ENCODE results near the gene PREB. TPM values are rescaled to one million over a fixed set of nuclear protein-coding genes. Genes with fewer than 3 reads are reported as not detected.

The PREB gene
- total RNA-seq, 3 donors from 2014 or later, result 51.5 to 113 (median 69.4) TPM

DNA sequence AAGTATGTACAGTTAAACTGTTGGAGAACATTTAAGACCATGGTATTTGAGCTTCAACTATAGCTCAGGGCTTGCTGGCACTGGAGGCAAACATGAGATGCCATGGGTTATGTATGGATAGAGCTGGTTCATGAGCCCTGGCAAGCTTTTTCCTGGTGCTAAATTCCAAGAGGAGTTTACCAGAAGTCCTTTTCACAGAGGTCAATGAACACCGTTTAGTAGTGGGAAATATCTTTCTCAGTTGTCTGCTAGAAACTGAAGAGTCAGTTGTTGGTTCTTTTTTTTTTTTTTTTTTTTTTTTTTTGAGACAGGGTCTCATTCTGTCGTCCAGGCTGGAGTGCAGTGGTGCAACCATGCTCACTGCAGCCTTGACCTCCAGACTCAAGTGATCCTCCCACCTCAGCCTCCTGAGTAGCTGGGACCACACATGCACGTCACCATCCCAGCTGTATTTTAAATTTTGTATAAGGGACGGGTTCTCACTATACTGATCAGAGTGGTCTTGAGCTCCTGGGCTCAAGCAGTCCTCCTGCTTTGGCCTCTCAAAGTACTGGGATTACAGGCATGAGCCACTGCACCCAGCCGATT lies 46.5 kb downstream of the PREB start:
- Histone ChIP-seq H3K4me3 (no peak overlapping the region), H3K27ac (no peak overlapping the region), H3K27me3 (no peaks in the 10 kb centered on the region), H3K9me3 (no peaks in the 10 kb centered on the region), H3K4me1 (peaks cover 0 to 7% of the 10 kb centered on the region in 2 donors), H3K36me3 (no peaks in the 10 kb centered on the region)
- DNase-seq (ENCODE audit: low spot score in 2 of 2), result no peak
- intact Hi-C loops (cut with DNase I; ENCODE audit: low total_unique reads), result no loop called here
- TF ChIP-seq, protein P1, sequence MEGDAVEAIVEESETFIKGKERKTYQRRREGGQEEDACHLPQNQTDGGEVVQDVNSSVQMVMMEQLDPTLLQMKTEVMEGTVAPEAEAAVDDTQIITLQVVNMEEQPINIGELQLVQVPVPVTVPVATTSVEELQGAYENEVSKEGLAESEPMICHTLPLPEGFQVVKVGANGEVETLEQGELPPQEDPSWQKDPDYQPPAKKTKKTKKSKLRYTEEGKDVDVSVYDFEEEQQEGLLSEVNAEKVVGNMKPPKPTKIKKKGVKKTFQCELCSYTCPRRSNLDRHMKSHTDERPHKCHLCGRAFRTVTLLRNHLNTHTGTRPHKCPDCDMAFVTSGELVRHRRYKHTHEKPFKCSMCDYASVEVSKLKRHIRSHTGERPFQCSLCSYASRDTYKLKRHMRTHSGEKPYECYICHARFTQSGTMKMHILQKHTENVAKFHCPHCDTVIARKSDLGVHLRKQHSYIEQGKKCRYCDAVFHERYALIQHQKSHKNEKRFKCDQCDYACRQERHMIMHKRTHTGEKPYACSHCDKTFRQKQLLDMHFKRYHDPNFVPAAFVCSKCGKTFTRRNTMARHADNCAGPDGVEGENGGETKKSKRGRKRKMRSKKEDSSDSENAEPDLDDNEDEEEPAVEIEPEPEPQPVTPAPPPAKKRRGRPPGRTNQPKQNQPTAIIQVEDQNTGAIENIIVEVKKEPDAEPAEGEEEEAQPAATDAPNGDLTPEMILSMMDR (IDR thresholded peaks at IDR 0.05), result no peak

DNA sequence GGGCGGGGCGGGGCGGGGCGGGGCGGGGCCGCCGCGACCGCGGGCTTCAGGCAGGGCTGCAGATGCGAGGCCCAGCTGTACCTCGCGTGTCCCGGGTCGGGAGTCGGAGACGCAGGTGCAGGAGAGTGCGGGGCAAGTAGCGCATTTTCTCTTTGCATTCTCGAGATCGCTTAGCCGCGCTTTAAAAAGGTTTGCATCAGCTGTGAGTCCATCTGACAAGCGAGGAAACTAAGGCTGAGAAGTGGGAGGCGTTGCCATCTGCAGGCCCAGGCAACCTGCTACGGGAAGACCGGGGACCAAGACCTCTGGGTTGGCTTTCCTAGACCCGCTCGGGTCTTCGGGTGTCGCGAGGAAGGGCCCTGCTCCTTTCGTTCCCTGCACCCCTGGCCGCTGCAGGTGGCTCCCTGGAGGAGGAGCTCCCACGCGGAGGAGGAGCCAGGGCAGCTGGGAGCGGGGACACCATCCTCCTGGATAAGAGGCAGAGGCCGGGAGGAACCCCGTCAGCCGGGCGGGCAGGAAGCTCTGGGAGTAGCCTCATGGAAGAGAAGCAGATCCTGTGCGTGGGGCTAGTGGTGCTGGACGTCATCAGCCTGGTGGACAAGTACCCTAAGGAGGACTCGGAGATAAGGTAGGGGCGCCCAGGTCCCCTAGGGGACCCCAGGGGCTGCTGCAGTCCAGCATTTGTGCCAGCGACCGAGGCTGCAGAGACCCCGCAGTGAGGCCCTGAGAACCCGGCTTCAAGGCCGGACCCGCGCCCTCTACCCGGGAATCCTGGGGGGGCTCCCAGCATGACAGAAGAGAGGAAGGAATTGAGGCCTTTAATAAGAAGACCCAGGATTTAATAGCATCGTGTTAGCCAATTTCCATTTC lies 47.5 kb downstream of the PREB start, which contains the start of gene KHK:
Gene KHK, plus strand, starts transcription at position 49 of the 870 bp plus-strand sequence. Its CDS starts 488 bp downstream, at position 537.
- H3K36me3 ChIP-seq, result no peaks in the 10 kb centered on the region
- no peaks in the 10 kb centered on the region for H3K9me3 ChIP-seq
- H3K4me3 ChIP-seq, result peak within 1 kb of the TSS; percentile 68 to 75 (median 74)
- intact Hi-C loops (cut with DNase I; ENCODE audit: low total_unique reads), result no loop called here
- H3K27me3 ChIP-seq, result no peaks in the 10 kb centered on the region
- H3K4me1 ChIP-seq, result peaks cover 0 to 11% of the 10 kb centered on the region in 2 donors
- TF ChIP-seq POLR2AphosphoS5 (IDR thresholded peaks at IDR 0.05) (no peak), POLR2A (IDR thresholded peaks at IDR 0.05) (no peak)
- TF ChIP-seq, protein P1 (IDR thresholded peaks at IDR 0.05), result no peak
- H3K27ac ChIP-seq, result peak within 1 kb of the TSS; percentile 74 to 89
- DNase-seq (ENCODE audit: low spot score in 2 of 2), result peak; percentile 45 to 61

DNA sequence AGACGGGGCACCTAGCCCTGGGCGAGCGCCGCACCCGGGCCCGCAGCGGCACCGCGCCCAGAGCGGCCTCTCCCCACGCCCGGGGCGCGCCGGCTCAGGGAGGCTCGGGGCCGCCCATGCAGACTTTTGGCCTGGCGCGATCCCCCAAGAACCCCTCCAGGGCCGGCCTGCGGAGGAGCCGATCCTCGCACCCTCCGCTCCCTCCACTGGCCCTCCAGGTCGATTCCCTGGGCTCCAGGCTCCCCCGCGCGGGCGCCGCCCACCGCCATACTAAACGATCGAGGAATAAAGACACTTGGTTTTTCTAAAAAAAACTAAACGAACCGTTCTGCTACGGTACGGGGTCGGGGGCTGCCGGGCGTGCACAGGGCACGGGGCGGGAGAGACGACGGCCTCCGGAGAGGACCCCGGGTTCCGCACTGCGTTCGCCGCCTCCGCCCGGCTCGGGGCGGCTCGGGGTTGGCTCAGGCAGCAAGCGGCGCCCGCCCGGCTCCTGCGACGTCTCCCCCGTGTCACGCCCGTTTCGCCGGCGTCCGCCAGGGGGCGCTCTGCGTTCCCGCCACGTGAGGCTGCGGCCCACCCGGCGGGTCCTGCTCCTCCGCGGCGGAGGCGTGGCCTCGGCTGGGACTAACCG lies 48.2 kb downstream of the PREB start:
- TF ChIP-seq, protein P1 (IDR thresholded peaks at IDR 0.05), result peak; percentile 65 to 90 (median 89)
- TF ChIP-seq POLR2AphosphoS5 (IDR thresholded peaks at IDR 0.05) (peak; percentile 54 to 77 (median 66)), POLR2A (IDR thresholded peaks at IDR 0.05) (peak; percentile 34)
- intact Hi-C loops (cut with DNase I; ENCODE audit: low total_unique reads), result no loop called here
- peak overlapping the region; percentile 74 to 89 for H3K27ac ChIP-seq

DNA sequence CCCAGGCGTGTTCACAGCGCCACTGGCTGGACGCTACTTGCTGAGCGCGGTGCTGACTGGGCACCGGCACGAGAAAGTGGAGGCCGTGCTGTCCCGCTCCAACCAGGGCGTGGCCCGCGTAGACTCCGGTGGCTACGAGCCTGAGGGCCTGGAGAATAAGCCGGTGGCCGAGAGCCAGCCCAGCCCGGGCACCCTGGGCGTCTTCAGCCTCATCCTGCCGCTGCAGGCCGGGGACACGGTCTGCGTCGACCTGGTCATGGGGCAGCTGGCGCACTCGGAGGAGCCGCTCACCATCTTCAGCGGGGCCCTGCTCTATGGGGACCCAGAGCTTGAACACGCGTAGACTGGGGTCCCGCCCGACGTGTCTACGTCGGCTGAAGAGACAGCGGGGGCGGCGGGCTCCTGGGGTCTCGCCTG lies 48.8 kb downstream of the PREB start:
- intact Hi-C loops (cut with DNase I; ENCODE audit: low total_unique reads), result no loop called here
- peaks cover 0 to 18% of the 10 kb centered on the region in 2 donors for H3K4me1 ChIP-seq
- peak overlapping the region; percentile 74 to 89 for H3K27ac ChIP-seq
- no peaks in the 10 kb centered on the region for H3K27me3 ChIP-seq
- no peaks in the 10 kb centered on the region for H3K36me3 ChIP-seq
- no peaks in the 10 kb centered on the region for H3K9me3 ChIP-seq
- TF ChIP-seq POLR2A (IDR thresholded peaks at IDR 0.05) (no peak), POLR2AphosphoS5 (IDR thresholded peaks at IDR 0.05) (peak in 2 of 3 donors; percentile 28 to 47)
- peak; percentile 47 to 63 for DNase-seq (ENCODE audit: low spot score in 2 of 2)
- peak overlapping the region; percentile 68 to 75 (median 74) for H3K4me3 ChIP-seq

More for the DNA sequence above, 48.2 kb downstream of the PREB start:
- H3K4me1 ChIP-seq, result peaks cover 0 to 18% of the 10 kb centered on the region in 2 donors
- DNase-seq (ENCODE audit: low spot score in 2 of 2), result peak; percentile 94 to 95
- no peaks in the 10 kb centered on the region for H3K27me3 ChIP-seq
- no peaks in the 10 kb centered on the region for H3K9me3 ChIP-seq
- no peaks in the 10 kb centered on the region for H3K36me3 ChIP-seq
- H3K4me3 ChIP-seq, result peak overlapping the region; percentile 68 to 75 (median 74)

DNA sequence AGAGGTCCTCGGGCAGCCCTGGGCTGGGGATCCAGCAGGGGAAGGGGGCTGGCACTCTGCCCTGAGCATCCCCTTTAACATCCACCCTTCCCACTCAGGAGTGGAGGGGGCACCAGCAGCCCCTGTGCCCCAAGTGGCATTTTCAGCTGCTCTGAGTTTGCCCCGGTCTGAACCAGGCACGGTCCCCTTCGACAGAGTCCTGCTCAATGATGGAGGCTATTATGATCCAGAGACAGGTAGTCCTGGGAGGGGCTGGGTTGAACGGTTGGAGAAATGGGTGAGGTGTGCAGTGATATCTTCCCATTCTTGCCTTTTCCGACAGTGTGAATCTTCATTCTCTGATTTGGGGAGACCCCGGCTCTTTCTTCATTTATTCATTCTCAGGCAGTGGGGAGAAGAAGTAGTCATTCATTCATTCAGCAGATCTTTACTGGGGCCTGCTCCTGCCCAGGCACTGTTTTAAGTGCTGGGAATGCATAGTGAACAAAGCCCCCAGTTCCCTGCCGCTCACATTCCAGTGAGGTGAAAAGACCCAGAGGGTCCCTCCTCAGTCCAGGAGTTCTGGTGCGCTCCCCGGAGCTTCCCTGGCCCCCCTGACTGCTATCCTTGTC lies 49.3 kb downstream of the PREB start:
- H3K27ac ChIP-seq, result peak overlapping the region; percentile 74 to 89
- no peak for DNase-seq (ENCODE audit: low spot score in 2 of 2)
- no peak for TF ChIP-seq POLR2A (IDR thresholded peaks at IDR 0.05)
- TF ChIP-seq POLR2AphosphoS5 (IDR thresholded peaks at IDR 0.05), result no peak
- TF ChIP-seq, protein P1 (IDR thresholded peaks at IDR 0.05), result no peak

More for the DNA sequence above, 49.3 kb downstream of the PREB start:
- no peaks in the 10 kb centered on the region for H3K36me3 ChIP-seq
- H3K4me3 ChIP-seq, result peak overlapping the region; percentile 68 to 75 (median 74)
- intact Hi-C loops (cut with DNase I; ENCODE audit: low total_unique reads), result no loop called here
- H3K27me3 ChIP-seq, result no peaks in the 10 kb centered on the region
- H3K9me3 ChIP-seq, result no peaks in the 10 kb centered on the region
- peaks cover 0 to 18% of the 10 kb centered on the region in 2 donors for H3K4me1 ChIP-seq
